Measurements from ENCODE around the gene UTP11.

- 0 out of 4 replicates have a peak, but pooled peaks of 1 of the 3 experiments have one; percentile 3 for TF ChIP-seq CTCF (IDR thresholded peaks at IDR 0.05; ENCODE audit: control extremely low read depth in 1 of 3, insufficient read depth in 1 of 3, low read depth in 1 of 3, low read length in 3 of 3)
- no peak for TF ChIP-seq CEBPB (IDR thresholded peaks at IDR 0.05; ENCODE audit: low read depth, low read length)
- TF ChIP-seq ATF2 (IDR thresholded peaks at IDR 0.05; ENCODE audit: low read length) = no peak
- TF ChIP-seq SP4 (IDR thresholded peaks at IDR 0.05; ENCODE audit: low read length) = no peak
- no peak for TF ChIP-seq EP300 (IDR thresholded peaks at IDR 0.05; ENCODE audit: borderline replicate concordance in 1 of 2, low read depth in 2 of 2, low read length in 2 of 2)
- peak; percentile 83 for TF ChIP-seq MAX (IDR thresholded peaks at IDR 0.05)
These were observed 34.5 kb downstream of the UTP11 start for GRCh38 chr1:38046884-38047602.
